GF-D8 (cell line): ENCODE data around the gene OXNAD1.
"Not testable (repeated sequence)": the region's sequence is repeated elsewhere in the genome, so short reads cannot be mapped to it uniquely, and the experiment has no call there.

Experiments used
- DNase-seq: peaks from one replicate; lab custom pipeline; 2025; lab: John Stamatoyannopoulos, UW

The OXNAD1 gene

DNA sequence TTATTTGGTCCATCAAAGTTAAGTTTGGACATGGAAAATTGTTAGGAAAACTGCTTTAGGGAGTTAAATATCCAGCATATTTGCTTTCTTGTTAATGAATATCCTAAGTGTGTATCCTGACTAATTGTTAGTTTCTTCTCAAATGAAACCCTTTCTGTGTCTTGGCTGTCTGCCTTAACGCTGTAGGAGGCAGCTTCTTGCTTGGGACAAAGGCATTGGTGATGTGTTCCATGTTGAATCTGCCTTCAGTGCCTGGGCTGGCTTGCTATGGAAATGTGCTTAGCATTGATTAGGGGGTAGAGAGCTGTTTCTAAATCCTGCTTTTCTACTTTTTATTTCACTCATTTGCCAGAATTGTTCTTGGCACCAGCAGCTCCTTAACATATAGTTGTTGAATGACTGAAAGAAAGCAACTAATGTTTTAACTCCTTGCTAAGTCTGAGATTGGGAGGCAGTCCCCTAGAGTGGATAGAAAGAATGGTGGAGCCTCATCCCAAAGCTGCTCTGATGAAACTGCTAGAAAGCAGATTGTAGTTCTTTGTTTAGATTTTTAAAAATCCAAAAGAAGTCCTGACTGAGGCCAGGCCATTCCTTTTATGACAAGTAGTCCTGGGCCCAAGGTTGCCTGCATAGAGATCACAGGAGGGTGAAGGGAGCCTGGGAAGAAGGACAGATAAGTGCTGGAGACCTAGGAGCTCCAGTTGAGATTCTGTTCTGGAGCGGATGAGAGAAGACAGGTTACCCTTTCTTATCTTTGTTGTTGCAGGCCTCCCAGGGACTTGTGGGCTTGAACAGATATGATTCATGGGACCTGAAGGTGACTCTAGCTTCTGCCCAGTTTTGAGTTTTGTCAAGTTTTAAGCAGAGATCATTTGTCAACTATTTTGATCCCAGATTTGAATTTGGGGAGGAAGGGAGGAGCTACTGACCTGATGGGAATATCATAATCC is 39.3 kb downstream of the OXNAD1 start:
- no peak for DNase-seq

DNA sequence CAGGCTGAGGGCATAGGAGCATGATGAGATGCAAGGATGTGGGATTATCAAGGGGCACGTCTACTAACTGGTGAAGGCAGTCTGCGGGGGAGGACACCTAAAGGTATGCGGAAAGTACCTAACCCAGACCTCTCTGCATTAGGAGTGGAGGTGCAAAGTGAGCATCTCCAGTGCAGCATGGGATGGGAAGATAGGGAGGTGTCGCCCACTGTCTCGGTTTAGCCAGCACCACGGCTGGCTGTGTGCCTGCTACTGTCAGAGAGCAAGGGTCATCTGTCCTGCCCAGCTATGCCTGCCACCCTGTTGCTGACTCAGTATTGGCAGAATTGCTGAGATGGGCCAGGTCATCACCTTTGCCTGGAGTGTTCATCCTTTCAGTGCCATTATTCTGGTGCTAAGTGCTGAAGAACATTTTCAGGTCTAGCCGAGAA is 40.1 kb downstream of the OXNAD1 start:
- DNase-seq: no peak

DNA sequence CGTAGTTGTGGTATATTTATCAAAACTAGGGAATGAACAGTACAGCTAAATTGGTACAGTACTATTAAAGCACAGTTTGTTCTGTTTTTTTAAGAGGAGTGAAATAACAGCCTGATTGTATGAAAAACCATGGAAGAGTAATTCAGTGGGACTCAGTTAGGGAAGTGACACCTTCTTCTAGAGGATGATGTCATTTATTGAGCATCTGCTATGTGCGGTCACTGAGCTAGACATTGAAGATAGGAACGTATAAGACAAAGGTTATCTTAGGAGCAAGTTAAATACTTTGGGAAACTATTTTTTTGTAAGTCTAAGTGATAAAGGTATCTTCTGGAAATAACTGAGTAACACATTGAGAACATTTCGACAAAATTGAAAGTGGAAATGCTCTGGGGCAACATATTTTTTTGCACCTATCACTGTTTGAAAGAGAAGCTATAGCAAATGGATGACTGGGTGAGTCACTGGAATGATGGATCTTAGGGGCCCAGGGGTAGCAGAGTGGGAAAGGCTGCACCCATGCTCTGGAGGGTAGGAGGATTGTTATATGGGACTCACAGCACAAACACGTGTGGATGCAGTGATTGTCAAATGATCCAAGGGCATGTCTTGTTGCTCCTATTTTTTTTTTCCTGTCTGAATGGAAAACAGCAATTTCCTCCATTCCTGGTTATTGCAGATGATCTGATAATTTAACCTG is 43.0 kb downstream of the OXNAD1 start:
- no peak for DNase-seq

DNA sequence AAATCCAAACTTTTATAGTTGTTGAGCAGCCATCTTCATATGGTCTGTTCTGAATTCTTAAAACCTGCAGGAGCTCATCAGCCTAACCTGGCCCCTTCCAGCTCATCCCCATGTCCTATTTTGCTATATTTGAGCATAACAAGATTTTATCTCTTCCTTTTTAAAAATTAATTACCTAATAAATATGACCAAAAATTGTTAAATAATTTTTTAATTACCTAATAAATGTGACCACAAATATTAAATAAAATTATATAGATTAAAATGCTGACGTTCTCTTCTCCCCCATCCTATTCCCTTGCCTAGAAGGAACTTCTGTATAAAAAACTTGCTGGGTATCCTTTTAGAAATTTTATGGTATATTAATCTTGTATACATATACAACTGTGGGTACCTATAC is 43.7 kb downstream of the OXNAD1 start:
- no peak for DNase-seq

DNA sequence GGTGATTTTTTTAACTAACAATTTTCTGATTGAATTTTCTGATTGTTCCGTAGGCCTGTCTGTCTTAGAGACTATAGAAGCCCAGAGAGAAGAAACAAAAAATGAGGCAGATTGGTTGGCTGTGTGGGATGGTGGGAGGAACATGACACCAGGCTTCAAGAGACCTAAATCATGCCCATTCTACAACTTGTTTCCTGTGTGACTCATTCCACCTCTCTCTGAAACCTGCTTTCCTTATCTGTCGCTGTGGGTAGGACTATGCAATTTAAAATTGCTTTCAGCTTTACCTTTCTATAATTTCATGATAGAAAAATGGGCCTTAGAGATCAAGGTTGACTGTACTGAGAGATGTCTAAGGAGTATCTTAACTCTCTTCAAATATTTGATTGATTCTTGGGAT is 44.5 kb downstream of the OXNAD1 start:
- DNase-seq: peak; percentile 32

DNA sequence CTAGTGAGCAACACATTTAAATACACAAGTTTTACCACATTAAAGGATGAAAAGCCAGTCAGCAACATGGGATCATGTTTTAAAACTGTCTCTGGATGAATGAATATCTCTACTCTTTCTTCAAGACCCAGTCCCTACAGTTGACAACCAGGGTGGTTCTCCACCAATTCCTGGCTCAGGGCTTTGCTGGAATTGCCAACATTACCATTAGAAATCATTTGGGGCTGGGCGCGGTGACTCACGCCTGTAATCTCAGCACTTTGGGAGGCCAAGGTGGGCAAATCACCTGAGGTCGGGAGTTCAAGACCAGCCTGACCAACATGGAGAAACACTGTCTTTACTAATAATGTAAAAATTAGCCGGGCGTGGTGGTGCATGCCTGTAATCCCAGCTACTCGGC is 45.5 kb downstream of the OXNAD1 start:
- DNase-seq: not testable (repeated sequence)

DNA sequence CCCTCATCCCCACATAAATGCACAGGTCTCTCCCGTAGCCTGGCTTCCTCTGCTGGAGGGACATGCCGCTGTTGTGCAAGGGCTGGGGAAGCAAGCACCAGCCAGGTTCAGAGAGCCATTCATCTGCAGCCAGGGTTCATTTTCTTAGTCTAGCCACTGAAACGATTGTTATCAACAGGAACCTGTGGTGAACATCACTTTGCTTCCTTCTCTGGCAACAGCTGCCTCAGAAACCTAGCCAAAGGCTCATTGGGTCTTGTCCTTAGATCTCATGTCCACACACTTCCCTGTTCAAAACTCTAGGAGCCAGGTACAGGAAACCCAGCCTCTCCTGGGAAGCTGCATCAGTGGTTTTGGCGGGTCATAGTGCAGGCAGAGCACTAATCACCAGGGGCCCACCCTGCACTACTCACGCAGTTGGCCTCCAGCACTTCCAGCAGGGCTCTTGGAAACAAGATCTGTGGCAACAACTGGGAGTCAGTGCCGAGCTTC is 47.0 kb downstream of the OXNAD1 start:
- DNase-seq: peak; percentile 90

DNA sequence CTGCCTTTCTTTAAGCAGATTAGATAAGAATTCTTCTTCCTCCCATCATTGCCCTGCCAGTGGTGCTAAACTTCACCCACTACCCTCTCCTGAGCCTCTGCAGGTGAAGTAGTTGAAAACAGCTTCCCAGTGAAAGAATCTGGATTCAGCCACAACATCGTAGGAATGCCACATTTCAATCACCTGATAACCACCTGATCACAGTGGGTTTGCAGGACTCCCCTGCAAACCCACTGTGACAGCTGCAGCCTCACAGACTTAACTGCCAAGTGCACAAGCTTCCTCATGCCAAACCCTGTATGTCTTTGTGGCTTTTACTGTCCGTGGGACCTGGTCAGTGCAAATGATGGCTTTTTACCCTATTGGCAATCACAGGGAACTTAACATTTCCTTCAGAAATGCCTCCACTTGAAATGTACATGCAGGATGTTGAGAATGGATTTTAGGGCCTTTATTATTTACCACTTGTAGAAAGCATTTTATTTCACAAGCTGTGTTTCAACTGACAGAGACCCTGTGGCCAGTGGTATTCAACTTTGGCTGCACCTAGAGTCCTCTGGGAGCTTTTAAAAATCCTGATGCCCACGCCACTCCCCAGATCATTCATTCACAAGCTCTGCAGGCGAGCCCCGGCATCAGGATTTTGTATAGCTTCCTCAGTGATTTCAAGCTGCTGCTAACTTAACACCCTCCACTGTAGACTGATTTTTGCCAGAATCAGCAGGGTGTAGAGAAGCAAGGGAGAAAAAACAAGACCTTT is 49.1 kb downstream of the OXNAD1 start:
- DNase-seq: peak; percentile 59

DNA sequence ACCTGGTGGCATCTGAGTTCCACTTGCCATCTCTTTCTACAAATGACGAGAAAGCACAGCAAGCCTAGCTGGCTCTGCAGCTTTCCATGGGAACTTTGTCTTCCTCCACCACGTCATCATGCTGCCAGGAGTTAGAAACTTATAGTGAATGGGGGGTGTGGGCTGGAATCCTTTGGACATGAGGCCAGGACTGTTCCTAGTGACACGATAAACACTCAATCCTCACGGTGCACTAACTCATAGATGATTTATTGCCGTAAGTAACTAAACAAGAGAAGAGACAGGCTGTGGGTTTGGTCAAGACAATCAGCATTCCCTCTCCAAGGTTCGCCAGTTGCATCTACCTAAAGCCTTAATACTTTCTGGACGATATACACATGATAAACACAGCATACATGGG is 50.6 kb downstream of the OXNAD1 start:
- DNase-seq: no peak

DNA sequence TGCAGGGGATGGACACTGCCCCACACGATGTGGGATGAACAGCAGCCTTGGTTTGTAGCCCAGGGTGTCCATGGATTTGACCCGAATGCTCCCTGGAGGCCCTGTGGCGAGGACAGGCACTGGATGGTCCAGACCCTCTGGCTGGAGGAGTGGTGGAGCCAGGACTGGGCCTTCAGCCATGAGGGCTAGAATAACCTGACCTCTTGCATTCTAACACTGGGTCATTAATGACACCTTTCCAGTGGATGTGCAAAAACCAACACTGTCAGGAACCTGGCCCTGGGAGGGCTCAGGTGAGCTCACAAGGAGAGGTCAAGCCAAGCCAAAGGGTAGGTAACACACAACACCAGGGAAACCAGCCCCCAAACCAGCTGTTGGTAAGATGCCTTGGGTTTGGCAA is 51.4 kb downstream of the OXNAD1 start:
- DNase-seq: no peak

DNA sequence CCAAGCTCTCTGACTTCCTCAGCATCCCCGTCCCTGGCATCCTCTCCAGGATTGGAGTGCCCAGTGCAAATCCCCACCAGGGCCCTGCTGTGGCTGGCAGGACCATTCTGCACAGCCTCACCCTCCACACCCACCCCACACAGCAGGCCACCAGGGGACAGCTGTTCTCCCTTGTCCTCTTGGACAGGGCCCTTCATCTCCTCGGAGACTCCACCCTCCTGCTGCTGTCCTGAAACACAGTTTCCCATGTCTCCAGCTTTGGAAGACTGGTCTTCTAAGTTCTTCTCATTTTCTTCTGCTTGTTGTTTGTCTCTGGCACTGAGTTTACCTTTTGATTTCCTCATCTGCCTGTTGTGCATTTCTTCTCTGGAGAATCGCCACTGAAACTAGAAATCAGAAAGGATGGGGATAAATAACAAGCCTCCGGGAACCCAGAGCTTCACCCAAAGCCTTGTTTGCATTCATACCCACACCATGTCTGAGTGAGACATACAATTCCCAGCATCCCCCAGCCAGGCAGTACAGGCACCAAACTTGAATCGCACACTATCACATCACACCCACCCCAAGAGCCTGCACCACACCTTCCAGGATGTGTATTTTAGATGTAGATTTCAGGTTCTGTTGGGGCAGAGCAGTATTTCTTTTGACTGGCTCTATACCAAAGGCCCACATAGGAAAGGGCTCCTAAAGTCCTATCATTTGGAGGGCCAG is 52.0 kb downstream of the OXNAD1 start:
- DNase-seq: no peak

DNA sequence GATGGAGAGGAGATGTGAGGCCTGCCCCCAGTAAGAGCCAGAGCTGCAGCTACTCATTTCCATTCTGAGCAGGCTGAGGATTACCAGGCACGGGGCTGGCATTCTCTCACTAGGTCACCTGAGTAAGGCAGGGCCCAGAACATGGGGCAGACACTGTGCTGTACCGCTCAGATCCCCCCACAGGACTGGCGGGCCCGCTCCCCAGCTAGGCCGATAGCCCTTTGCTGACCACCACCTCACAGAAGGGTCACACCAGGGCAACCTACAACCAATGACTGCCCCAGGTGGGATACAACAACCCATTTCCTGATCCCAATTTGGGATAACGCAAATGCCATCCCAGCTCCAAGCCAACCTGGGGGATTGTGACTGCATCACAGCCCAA is 52.5 kb downstream of the OXNAD1 start:
- no peak for DNase-seq

DNA sequence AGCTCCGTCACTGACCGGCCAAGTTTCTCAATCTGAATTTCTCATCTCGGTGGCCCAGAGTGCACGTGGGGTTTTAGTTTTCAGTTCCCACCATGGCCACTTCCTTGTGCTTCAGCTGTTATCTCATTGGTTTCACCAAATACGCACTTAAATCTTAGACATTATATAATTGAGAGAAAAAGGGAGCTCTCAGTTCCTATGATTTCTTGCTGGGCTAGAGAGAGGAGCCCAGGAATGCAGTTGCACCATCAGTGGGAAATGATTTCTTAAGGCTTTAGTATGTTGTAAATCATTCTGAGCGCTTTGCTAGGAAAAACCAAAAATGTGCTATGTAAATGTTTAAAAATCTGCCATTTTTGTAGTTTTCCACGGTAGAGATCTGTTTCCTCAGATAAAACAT is 53.2 kb downstream of the OXNAD1 start:
- peak; percentile 13 for DNase-seq

DNA sequence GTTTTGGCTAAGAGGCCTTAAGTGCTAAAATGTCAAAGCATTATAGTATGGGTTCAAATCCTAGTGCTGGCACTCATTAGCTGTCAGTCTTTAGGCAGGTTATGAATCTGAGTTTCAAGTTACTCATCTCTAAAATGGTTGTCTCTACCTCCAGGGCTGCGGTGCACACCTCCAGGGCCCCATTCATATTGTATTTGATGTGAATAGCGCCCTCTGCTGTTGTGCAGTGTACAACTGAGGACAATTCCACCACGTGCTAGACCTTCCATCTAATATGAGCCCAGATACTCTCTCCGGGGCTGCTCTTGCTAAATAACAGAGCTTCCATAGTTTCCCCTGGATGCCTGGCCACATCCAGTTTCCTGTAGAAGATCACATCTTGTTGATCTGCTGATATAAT is 54.3 kb downstream of the OXNAD1 start:
- DNase-seq: no peak

DNA sequence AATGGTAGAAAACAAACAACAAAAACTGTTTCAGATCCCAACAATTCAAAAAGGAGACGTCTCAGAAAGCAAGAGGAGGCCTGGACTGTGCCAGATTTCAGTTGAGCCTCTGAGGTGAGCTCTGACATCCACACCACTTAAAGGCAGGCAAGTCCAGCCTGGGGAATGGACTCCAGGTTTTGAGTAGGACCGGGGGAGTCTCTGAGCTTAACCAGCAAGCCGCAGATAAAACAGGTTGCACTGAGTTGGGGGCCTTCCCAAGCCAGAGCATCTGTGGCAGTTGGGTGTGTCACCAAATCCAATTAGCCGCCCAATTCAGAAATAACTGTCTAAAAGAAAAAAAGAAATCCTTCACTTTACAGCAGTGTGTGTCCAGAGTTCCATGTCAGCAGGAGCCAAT is 54.7 kb downstream of the OXNAD1 start:
- no peak for DNase-seq

DNA sequence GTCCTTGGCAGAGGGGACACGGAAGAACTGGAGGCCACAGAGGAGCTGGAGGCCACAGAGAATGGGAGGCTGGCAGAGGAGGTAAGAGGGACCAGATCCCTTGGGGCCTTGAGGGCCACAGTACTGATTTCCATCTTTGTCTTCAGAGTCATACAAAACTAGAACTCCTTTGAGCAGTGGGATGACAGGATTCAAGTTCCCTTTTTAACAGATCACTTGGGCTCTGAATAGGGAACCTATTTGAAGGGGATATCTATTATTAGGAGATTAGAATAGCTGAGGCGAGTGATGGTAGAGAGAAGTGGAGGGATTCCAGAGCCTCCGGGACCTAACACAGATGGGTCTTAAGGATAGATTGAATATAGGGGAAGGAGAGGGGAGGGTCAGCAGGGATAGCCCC is 55.7 kb downstream of the OXNAD1 start:
- DNase-seq: no peak

DNA sequence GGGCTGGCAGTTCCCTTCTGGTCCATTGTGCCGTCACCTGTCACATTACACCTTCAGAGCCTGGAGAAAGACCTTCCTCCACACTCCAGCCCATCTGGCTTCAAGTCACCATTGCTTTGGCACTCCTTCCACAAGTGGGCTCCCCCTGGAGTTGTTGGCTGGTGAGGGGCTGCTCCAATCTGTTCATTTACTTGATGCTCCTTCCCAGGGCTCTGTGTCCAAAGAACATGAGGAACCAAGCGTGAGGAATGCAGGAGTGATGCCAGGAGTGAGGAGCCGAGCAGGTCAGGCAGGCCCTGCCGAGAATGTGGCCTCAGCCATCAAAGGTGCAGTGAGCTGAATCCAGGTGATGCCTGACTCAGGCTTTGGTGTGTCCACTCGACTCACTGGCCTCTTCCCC is 57.2 kb downstream of the OXNAD1 start:
- no peak for DNase-seq

DNA sequence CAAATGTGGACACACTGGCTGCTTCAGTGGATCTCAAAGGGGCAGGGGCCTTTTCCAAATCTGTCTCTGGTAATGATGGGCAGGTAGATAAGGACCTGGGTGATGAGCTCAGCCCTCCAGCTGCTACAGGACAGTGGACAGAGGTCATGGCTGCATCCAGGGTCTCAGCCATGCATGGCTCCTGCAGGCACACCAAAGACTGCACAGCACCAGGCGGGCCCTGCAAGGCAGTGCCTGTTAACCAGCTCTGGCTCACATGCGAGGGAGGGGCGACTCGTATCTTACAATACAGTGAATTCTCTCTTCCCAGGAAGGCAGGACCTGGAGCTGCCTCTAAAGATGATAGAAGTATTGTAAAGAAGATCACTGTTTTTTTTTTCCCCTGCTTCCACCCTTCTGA is 58.7 kb downstream of the OXNAD1 start:
- DNase-seq: no peak

DNA sequence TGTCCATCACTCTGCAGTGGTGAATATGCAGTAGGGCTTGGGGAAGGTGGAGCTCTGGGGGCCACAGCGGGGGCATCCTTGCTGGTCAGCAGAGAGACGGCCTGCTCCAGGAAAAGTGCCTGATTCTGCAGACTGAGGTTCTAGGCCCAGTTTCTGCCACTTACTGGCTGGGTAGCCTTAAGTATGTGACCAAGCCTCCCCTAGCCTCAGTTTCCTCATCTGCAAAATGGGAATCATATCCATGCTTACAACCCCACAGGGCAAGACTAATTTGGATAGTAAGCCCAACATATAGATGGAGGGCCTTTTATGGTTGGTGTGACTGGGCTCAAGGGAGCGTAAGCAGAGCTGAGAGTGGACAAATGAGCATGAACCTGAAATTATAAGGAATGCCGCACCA is 60.8 kb downstream of the OXNAD1 start:
- DNase-seq: no peak

DNA sequence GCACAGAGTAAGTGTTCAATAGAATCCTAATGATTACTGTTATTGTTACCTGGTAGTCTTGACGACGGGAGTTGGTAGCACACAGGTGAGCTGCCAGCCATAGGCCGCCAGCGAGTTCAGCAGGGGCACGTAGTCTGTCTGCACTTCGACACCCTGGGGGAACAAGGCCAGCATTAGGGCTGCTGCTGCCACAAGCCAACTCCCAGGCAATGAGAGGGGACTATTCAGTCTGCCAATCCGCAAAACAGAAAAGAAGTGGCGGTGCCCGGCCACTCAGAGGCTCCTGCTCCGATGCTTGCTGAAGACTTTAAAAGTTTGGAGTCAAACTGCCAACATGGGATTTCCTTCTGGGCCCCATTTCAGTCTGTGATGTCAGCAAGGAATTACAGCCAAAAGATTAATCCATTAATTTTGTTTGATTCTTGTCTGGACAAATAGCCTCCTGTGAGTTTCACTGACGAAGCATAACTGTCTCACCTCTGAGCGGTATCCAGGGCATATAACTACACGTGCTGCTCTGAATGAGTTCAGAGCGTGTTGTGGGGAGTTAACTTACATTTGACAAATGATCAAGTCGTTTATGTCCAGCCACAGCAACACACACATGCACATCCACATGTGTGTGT is 61.8 kb downstream of the OXNAD1 start:
- DNase-seq: no peak

DNA sequence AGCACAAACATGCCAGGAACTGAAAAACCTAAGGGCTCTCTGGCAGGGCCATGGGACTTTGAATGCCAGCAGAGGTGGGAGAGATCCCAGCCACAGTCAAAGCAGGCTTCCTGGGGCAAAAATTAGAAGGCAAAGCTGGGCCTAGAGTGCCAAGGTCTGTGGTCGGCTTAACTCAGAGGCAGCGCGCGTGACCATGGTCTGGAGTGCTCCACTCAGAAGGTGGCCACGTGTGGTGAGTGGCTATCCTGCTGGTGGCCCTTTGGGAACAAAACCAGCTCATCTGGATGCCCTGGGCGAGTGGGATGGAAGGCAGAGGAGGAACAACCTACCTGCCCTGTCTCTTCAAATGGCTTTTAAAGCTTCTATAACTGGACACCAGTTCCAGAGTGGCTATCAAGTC is 63.1 kb downstream of the OXNAD1 start:
- DNase-seq: no peak
